T-helper 1 cell treated with Interleukin-12 subunit alpha and Interleukin-12 subunit beta and Interleukin-4 antibody, amounts not matched to agents 30 ng/mL and 1 ng/mL, for 36 hours (primary cell): ENCODE measurements around the gene TARBP1. TPM values are rescaled to one million over a fixed set of nuclear protein-coding genes. Genes with fewer than 3 reads are reported as not detected.

Source experiments
- intact Hi-C: fragments of 100-400 bp; cut with micrococcal nuclease; formaldehyde crosslinking; loops from one replicate; pipeline ENCODE4 v1.15.1; 2024
- total RNA-seq: library from RNA; stranded (reverse); gene quantifications from 2 replicates; pipeline ENCODE4 v1.2.3, GENCODE V29; 2022

The TARBP1 gene
- total RNA-seq, 1 donor from 2014 or later, result 44.6 TPM

DNA sequence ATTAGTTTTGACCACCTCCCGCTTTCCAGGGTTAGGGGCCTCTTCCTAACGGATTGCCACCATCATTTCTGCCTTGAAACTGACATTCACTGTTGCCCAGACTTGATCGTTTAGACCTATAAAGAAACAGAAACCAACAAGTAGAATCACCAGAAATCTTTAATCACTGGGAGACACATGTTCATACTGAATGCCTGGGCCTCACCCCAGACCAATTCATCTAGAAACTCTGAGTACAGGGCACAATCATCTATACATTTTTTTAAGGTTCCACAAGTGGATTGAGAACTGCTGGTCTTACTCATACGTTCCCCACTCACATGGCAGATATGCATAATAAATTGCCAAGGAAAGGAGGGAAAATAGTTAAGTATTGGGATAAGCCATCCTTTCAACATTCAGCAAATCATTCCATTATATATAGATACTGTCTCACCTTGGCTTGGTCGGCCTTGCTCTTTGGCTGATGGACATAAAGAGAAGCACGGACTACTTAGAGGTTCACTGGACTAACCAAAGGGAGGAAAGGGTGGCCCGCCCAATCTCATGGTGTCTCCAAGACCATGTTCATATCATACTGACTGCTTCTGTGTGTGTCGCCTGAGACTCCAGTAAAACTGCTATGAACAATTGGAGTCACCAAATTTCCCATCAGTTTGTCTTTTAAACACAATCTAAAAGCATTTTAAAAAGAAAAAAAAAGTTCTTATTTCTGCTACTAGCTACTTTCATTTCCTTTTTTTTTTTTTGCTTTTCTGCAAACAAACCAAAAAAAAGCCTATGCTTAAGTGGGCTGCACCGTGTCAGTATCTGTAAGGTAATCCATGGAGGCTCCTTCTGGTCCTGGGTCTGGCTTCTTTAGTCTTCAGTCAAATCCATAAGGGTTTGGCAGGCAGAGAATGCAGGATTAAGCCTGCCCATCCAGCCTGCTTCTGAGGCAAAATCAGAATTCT, 9.4 kb upstream of the TARBP1 start:
- intact Hi-C loops, result loop anchor here (2.0 to 5.0 kb wide), 2 partner anchors 524 to 764 kb away; no protein-coding TSS in a partner anchor

DNA sequence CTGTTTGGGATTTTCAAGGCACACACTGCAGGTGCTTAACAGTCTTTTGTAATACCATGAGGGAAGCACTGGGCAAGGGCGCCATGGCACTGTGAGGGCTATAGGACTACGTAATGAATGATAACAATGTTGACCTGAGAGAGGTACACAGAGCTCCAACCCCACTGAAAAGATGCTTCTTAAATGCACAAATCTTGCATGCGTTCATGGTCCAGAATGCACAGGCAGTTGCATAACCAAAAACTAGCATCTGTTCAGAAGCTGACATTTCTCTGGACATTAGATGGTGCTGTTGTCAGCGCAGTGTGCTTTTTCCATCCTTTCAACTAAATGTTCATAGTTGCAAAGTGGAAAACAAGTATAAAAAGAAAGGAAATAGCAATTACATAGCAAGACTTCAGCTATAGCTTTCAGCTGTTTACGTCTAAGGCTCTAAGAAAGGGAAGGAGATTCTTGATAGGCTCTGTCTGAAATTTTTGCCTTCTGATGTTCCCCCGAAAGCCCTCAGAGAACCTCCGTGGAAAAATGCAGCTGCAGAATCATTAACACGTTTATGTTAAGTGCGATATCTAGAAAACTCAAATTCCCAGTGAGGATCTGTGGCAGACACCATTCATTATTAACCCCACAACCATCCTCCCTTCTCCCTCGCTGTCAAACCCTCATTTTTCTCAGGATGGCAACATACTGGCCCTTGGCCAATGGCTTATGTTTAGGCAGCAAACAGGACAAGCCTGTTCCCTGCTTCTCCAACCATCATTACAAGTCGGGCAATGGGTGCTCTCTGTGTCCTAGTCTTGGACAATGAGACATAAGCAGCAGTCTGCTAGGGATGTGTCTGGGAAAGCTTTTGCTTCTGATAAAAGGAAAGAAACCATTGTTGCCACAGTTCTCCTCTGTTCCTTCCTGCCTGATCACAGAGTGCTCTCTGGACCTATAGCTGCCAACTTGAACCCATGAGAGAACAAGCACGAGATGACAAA, 8.2 kb upstream of the TARBP1 start:
- intact Hi-C loops, result loop anchor here (1.0 to 5.0 kb wide), 6 partner anchors 8 to 930 kb away; partner anchors contain the start of genes RBM34 and TARBP1

DNA sequence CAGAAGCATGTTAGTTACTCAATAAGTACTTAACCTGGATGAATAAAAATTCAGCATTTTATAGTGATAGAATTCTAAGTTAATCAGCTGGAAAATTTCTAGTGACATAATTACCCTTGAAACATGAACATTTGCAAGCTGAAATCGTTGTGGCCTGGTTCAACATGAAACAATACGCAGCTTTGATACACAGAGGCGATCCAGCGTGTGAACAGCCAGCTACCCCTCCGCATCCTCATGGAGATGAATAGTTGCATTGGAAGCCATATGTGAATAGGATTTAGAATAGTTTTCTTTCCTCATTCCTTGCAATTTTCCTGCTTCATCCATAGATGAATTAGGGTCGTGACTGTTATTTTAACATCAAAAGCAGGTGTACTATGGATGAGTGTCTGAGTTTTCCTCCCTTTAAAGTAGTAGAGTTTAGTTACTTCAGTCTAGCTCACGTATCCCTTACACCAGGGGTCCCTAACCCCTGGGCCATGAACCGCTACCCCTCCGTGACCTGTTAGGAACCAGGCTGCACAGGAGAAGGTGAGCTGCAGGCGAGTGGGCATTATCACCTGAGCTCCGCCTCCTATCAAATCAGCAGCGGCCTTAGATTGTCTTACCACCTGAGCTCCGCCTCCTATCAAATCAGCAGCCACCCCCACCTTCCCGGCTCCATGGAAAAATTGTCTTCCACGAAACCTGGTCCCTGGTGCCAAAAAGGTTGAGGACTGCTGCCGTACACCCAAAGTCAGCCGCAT, 6.2 kb upstream of the TARBP1 start:
- intact Hi-C loops, result loop anchor here (5.0 kb wide), 1 partner anchor 767 kb away; no protein-coding TSS in a partner anchor

DNA sequence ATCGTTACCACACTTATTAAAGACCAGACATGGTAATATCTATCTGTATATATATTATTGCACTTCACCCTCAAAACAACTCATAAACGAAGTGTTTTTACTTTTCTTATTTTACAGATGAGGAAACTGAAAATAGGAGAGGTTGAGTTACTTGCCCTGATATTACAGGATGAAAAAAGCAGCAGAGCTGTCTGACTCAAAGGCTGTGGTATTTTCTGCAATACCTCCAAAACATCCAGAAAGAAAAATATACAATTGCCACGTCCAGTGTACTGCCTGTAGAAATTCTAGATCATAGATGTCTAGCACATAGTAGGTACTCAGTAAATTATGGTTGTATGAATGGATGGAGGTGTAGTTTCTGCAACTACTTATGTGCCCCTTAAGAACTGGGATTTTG, 5.2 kb upstream of the TARBP1 start:
- intact Hi-C loops, result no loop called here

DNA sequence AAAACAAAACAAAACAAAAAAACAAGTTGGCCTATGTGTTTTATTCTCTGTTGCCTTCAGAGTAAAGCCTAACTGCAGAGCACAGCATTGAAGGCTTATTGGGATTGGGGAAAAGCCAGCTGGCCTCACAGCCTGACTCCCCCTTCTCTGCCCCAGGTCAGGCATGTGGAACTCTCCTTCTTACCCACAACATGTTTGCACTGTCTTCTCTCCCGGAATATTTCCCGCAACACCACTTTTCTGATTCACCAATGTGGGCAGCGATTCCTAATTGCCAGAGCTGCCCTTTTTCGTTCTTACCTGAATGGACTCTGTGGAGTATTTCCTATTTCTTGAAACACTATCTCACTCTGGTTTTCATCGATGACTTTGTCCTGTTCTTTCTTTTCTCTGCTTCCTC, 2.8 kb upstream of the TARBP1 start:
- intact Hi-C loops, result no loop called here

DNA sequence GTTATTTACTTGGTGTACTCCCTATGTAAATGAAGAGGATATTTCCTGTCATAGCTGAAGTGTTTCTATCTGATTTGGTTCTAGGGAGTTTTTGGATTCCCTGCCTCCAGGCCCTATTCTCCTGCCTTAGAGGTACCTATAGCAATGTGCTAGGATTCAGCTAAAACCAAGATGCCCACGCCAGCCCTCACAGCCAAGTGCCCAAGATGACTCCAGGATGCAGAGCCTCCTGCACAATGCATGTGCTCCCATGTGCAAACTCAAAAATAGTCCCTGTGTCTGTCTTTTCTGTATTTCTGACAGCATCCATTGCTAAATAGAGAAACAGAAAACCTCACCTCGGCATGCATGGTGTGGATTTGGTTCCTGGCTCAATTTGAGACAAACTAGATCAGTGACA, 887 bp upstream of the TARBP1 start:
- intact Hi-C loops, result loop anchor here (1.0 to 5.0 kb wide), 11 partner anchors 7 to 1387 kb away; partner anchors contain the start of genes ARID4B, COA6, GGPS1 and LYST

DNA sequence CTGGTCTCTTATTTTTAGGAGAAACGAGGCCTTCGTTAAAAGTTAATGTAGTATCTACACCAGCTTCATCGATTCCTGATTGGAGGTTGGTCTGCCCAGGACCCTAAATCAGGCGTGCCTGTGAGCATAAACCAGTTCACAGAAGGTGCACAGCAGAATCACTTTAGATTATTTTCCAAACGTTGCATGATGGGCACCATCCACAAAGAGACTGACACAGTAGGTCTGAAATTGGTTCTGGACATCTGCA, 256 bp upstream of the TARBP1 start:
- intact Hi-C loops, result loop anchor here (1.0 to 5.0 kb wide), 11 partner anchors 8 to 1388 kb away; partner anchors contain the start of genes ARID4B, COA6, GGPS1 and LYST

DNA sequence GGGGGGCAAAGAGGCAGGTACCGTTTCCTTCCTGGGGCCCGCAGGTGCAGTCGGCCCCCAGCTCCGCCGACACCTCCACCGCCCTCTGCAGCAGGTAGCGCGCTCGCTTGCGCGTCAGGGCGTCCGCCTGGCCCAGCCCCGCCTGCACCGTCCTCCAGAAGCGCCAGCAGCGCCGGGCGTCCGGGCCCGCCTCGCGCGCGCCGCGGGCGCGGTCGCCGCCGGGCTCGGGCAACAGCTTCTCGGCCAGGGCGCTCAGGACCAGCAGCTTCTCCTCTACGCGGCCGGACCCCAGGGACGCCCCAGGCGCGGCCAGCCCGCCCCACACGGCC, 863 bp downstream of the TARBP1 start:
- intact Hi-C loops, result loop anchor here (1.0 to 5.0 kb wide), 8 partner anchors 69 to 1389 kb away; partner anchors contain the start of genes ARID4B, GGPS1 and LYST

DNA sequence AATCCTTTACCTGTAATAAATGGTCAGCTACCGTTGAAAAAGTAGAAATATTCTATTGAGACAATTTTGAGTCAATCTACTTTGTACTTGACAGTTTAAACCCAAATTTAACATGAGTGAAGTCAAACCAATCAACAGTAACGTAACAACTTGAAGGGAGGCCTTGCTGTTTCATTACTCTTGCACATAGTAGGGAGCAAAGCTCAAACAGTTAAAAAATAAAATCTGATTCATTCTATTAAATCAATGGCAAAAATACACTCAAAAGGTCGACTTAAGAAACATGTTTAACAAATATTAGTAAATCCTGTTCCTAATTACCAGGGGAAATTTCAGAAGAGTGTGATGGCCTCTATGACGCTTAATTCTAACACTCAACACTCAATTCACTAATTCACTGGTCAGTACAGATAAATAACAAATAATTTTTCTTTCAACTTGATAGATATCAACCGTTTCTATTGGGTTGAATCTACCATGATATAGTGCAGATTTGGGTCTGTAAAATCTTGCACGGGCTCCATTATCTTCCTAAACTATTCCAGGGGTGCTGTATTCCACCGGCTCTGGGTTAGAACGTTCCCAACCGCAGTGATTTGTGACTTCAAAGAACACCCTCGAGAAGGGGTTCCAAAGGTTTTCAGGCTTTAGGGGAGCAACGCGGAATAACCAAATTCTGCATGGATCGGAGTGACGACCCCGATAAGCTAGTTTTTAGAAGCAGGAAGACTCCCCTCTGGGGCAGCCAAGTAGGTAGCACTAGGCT, 1.4 kb downstream of the TARBP1 start:
- intact Hi-C loops, result loop anchor here (1.0 to 5.0 kb wide), 8 partner anchors 69 to 1390 kb away; partner anchors contain the start of genes ARID4B, GGPS1 and LYST

DNA sequence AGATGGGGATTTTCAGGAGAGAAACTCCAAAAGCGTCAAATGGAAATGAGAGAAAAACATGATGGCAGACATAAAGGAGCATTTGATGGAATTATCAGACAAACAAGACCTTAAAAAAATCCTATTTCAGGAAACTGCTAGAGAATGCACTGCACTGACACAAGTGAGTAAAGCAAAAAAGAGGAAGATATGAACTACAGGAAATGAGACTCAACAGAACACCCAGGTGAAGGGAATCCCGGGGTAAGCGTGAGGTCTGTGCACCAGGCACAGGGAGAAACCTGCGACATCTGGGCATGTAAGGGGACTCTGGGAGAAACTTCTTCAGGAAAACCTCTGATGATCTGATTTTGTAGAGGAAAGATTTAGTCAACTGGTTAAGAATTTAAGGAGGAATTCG, 2.8 kb downstream of the TARBP1 start:
- intact Hi-C loops, result loop anchor here (5.0 kb wide), 3 partner anchors 364 to 1391 kb away; partner anchors contain the start of genes ARID4B, GGPS1 and LYST

DNA sequence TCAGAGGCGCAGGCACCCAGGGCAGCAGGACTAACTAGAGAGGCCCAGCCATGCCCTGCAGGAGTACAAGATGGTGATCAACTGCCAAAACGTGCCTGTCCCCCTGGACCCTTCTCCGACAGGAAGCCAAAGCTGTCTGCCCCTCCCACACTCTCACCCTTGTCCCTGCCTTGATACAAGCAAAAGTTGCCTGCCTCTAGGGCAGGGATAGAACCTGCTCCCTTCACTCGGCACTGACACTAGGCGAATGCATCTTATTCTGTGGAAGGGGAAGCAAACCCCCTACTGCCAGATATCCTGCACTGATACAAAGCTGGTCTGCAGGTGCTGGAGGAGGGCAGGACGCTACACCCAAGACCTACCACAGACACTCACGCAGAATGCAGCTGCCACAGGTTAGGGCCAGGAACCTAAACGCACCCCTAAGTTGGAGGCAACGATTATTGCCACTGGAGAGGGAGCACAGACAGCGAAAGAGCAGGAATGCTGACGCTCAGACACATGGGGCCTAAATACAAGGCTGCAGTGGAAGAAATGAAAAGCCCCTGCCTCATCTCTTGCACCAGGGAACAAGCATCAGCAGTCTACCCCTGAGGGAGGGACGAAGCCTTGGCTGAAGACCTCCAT, 3.7 kb downstream of the TARBP1 start:
- intact Hi-C loops, result loop anchor here (5.0 kb wide), 3 partner anchors 363 to 1392 kb away; partner anchors contain the start of genes ARID4B, GGPS1 and LYST

DNA sequence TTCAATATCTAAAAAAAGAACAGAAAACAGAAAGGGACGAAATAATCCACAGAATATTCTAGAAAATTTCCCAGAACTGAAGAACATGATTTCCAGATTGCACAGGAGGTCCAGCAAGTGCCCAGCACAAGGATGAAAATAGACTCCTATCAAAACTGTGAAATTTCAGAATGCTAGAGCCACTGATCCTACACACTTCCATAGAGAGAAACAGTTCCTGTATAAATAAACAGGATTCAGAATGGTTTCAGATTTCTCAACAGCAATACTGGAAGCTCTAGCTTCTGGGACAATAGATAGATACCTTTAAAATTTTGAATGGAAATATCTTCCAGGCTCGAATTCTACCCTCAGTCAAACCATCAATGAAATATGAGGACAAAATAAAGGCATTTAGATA, 4.6 kb downstream of the TARBP1 start:
- intact Hi-C loops, result no loop called here

DNA sequence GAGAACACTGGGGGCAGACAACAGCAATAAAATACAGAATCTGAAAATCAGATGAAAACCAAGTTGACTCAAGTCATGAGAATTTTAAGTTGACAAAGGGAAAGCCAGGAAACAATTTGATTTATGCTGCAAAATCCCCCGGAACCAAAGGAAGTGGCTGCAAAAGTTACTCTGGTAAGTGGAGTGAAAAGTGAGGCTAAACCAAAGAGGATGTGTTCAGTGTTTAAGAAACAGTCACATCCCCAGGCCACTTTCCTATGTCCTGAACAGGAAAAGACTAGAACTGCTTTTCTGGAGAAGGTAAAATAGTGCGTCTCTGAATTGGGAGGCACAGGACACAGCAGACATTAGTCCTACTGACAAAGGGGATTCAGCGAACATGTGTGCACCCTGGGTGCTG, 5.9 kb downstream of the TARBP1 start:
- intact Hi-C loops, result no loop called here

DNA sequence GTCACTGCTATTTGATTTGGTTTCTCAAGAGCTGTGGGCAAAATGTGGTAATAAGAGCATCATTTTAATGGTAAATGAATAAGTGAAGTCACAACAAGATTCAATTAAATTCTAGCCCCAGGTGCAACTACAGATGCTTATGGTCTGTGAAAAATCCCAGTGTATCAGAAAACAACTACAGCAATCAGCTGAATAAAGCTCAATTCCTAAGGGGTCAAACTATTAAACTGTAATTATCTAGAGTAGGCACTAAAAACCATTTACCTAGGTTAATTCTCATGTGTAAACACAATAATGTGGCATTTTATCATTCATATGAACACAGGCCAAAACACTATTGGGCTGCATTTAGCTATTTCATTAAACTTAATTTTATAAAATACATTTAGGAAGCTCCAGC, 9.6 kb downstream of the TARBP1 start:
- intact Hi-C loops, result no loop called here

DNA sequence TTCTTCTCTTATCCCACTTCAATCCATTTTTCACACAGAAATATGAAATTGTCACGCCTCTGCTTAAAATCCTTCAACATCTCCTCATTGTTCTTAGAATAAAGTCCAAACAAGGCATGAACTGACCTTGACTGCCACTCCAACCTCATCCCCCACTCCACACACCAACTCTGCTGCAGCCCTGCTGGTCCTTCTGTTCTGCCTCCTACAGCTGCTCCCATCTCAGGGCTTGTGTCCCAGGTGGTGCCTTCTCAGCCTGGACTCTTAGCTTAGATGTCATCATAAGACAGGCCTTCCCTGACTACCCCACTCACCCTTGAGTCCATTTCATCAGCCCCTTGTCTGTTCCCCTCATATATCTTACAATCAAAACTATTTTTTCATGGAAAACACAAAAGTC, 10.4 kb downstream of the TARBP1 start:
- intact Hi-C loops, result no loop called here

DNA sequence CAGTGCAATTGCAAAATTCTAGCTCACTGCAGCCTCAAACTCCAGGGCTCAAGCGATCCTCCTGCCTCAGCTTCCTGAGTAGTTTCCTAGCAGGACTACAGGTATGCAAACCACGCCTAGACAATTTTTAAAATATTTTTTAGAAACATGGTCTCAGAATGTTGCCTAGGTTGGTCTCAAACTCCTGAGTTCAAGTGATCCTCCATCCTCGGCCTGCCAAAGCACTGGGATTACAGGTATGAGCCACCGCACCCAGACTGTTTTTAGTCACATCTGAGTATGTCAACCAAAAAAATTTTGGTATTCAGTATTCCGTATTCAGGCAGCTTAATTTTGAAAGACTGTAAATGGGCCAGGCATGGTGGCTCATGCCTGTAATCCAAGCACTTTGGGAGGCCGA, 11.2 kb downstream of the TARBP1 start:
- intact Hi-C loops, result no loop called here

DNA sequence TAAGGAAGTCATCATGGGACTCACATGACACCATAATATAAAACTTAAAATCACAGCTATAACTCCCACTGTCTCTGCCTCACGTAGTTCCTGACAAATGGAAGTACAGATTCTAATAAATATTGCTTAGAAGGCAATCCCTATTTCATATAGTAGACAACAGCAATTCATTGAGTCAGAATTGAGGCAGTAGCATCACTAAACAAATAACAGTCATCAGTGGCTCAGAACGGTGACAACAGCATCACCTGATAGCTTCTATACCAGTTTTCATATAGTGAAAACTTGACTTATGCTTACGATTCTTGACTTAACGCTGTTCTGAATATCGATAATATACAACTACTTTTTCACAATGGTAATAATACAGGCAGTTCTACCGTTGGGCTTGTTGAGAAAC, 12.0 kb downstream of the TARBP1 start:
- intact Hi-C loops, result no loop called here

DNA sequence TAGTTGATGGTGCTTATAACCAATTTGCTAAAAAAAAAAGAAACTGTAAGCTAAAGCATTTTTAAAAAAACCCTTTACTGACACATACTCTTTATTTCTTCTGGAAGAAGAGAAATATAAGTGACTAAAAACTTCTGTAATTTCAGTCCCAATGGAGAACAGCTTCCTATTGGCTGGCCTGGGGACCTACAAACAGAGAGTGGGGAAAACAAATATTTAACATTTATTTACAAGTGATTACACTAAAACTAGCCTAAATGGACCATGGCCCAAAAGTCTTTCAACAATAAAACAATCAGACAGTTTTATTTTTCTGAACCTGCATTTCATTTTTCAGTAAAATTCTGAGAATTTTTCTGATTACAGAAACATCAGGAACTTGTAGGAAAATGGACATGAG, 15.2 kb downstream of the TARBP1 start:
- intact Hi-C loops, result no loop called here

DNA sequence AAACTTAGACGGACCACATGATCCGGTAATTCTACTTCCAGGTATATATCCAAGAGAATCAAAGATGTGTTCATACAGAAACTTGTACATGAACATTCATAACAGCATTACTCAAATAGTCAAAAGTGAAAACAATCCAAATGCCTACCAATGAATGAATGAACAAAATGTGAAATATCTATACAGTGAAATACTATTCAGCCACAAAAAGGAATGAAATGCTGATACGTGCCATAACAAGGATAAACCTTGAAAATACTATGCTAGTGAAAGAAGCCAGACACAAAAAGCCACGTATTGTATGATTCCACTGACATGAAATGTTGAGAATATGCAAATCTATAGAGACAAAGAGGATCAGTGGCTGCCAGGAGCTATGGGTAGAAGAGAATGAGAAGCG, 18.3 kb downstream of the TARBP1 start:
- intact Hi-C loops, result no loop called here
